Liver (tissue), 9 donors: ENCODE results near the gene PRR16. TPM values are rescaled to one million over a fixed set of nuclear protein-coding genes. Genes with fewer than 3 reads are reported as not detected.

Experiments used
- DNase-seq: peaks from one replicate; pipeline ENCODE4 v3.0.0-alpha.2; 2017; ENCODE audit warnings: low spot score
- H3K27ac ChIP-seq, 2 donors: one replicate each; pipeline ENCODE4 v1.7.0; 2013; ENCODE audit warnings: inconsistent platforms in 2 of 2, low read length in 2 of 2, control low read depth in 1 of 2, low read depth in 1 of 2, mild to moderate bottlenecking in 1 of 2
- H3K27me3 ChIP-seq, 4 donors: one replicate each; pipeline versions ENCODE4 v1.6.1 to v1.7.0; 2013; ENCODE audit warnings: low read length in 3 of 4, inconsistent platforms in 1 of 4, mild to moderate bottlenecking in 1 of 4, moderate library complexity in 1 of 4; ENCODE audit not compliant: control insufficient read depth in 4 of 4, insufficient read depth in 4 of 4
- H3K36me3 ChIP-seq, 4 donors: one replicate each; pipeline versions ENCODE4 v1.6.1 to v1.7.0; 2013; ENCODE audit warnings: low read length in 3 of 4, mild to moderate bottlenecking in 3 of 4, low read depth in 1 of 4, moderate library complexity in 1 of 4; ENCODE audit not compliant: control insufficient read depth in 4 of 4, insufficient read depth in 3 of 4
- H3K4me1 ChIP-seq, 4 donors: one replicate each; pipeline versions ENCODE4 v1.6.1 to v1.7.0; 2013; ENCODE audit warnings: low read length in 3 of 4, mild to moderate bottlenecking in 3 of 4, moderate library complexity in 1 of 4; ENCODE audit not compliant: control insufficient read depth in 4 of 4, insufficient read depth in 4 of 4
- H3K4me3 ChIP-seq, 3 donors: one replicate each; pipeline versions ENCODE4 v1.6.1 to v1.7.0; 2013; ENCODE audit warnings: low read length in 3 of 3, control low read depth in 1 of 3, low read depth in 1 of 3, mild to moderate bottlenecking in 1 of 3
- H3K9ac ChIP-seq, 2 donors: one replicate each; pipeline ENCODE4 v1.7.0; 2013; ENCODE audit warnings: low read length in 2 of 2, mild to moderate bottlenecking in 2 of 2, moderate library complexity in 2 of 2, control low read depth in 1 of 2, low read depth in 1 of 2
- H3K9me3 ChIP-seq, 4 donors: one replicate each; pipeline versions ENCODE4 v1.6.1 to v1.7.0; 2013; ENCODE audit warnings: low read length in 3 of 4; ENCODE audit not compliant: control insufficient read depth in 4 of 4
- ATF3 ChIP-seq: IDR thresholded peaks from 2 replicates; pipeline ENCODE4 v1.6.1; 2016; ENCODE audit warnings: antibody characterized with exemption
- CTCF ChIP-seq: fragments of 150-350 bp; IDR thresholded peaks from 2 replicates; pipeline ENCODE4 v1.5.1; 2017; ENCODE audit warnings: improper control_type of control experiment, low read depth, low read length; ENCODE audit not compliant: missing input control
- EGR1 ChIP-seq, 2 donors: IDR thresholded peaks; 2 replicates each; pipeline ENCODE4 v1.6.1; 2016 to 2018; ENCODE audit warnings: antibody characterized with exemption in 2 of 2, low read depth in 2 of 2
- FOXA1 ChIP-seq: IDR thresholded peaks from 2 replicates; pipeline ENCODE4 v1.6.1; 2016; ENCODE audit warnings: antibody characterized with exemption
- FOXA2 ChIP-seq: IDR thresholded peaks from 2 replicates; pipeline ENCODE4 v1.6.1; 2016; ENCODE audit warnings: antibody characterized with exemption
- GABPA ChIP-seq, 2 donors: IDR thresholded peaks in 1 of 2; conservative IDR thresholded peaks in 1 of 2; 2 replicates each; pipeline ENCODE4 v1.6.1; 2016; ENCODE audit warnings: antibody characterized with exemption in 2 of 2, mild to moderate bottlenecking in 1 of 2, moderate library complexity in 1 of 2
- HNF4A ChIP-seq, 2 donors: conservative IDR thresholded peaks; 2 replicates each; pipeline ENCODE4 v1.6.1; 2016; ENCODE audit warnings: antibody characterized with exemption in 2 of 2, mild to moderate bottlenecking in 2 of 2
- HNF4G ChIP-seq: IDR thresholded peaks from 2 replicates; pipeline ENCODE4 v1.6.1; 2016; ENCODE audit warnings: antibody characterized with exemption
- JUND ChIP-seq, 2 donors: IDR thresholded peaks; 2 replicates each; pipeline ENCODE4 v1.6.1; 2016; ENCODE audit warnings: antibody characterized with exemption in 2 of 2
- MAX ChIP-seq: IDR thresholded peaks from 2 replicates; pipeline ENCODE4 v1.6.1; 2016; ENCODE audit warnings: antibody characterized with exemption
- NR2F2 ChIP-seq: IDR thresholded peaks from 2 replicates; pipeline ENCODE4 v1.6.1; 2016; ENCODE audit warnings: antibody characterized with exemption
- RAD21 ChIP-seq, 2 donors: IDR thresholded peaks; 2 replicates each; pipeline ENCODE4 v1.6.1; 2016; ENCODE audit warnings: antibody characterized with exemption in 2 of 2, mild to moderate bottlenecking in 2 of 2
- REST ChIP-seq: IDR thresholded peaks from 2 replicates; pipeline ENCODE4 v1.6.1; 2016; ENCODE audit warnings: antibody characterized with exemption, mild to moderate bottlenecking
- RXRA ChIP-seq, 2 donors: IDR thresholded peaks; 2 replicates each; pipeline ENCODE4 v1.6.1; 2017 to 2018; ENCODE audit warnings: antibody characterized with exemption in 2 of 2, mild to moderate bottlenecking in 1 of 2
- SP1 ChIP-seq: IDR thresholded peaks from 2 replicates; pipeline ENCODE4 v1.6.1; 2018; ENCODE audit warnings: antibody characterized with exemption, mild to moderate bottlenecking
- TAF1 ChIP-seq: conservative IDR thresholded peaks from 2 replicates; pipeline ENCODE4 v1.6.1; 2016; ENCODE audit warnings: antibody characterized with exemption, mild to moderate bottlenecking
- YY1 ChIP-seq: IDR thresholded peaks from 2 replicates; pipeline ENCODE4 v1.6.1; 2016; ENCODE audit warnings: antibody characterized with exemption, mild to moderate bottlenecking
- ZBTB33 ChIP-seq: IDR thresholded peaks from 2 replicates; pipeline ENCODE4 v1.6.1; 2016; ENCODE audit warnings: antibody characterized with exemption
- WGBS: extraction: QIAGEN DNeasy Blood & Tissue Kit; methylation state at CpG from one replicate; pipeline ENCODE4 v1.1.7; 2013; 5-methylcytosine and 5-hydroxymethylcytosine counted together
- polyA plus RNA-seq, 2 donors: library from polyadenylated mRNA; stranded (reverse) in 1 of 2; unstranded in 1 of 2; fragments of 200-250 nt in 1 of 2; fragments of >200 nt in 1 of 2; fragmentation: Nextera tagmentation in 1 of 2; extraction: Ambion mirVana in 1 of 2; gene quantifications; one replicate each; pipeline versions ENCODE4 v1.2.1 to v1.2.3, GENCODE V29; 2013 to 2015
- total RNA-seq, 2 donors: library from RNA; depleted of rRNA; stranded (reverse); fragments of >200 nt; gene quantifications; one replicate each; pipeline ENCODE4 v1.2.3, GENCODE V29; 2014
- donor health status: healthy.
- donor health status: healthy.
- donor health status: healthy.
- donor health status: healthy.
- donor health status: healthy.

The PRR16 gene
- total and polyA plus RNA-seq, 4 donors = 0.14 to 0.42 (median 0.21) TPM

- H3K36me3 ChIP-seq = no peaks in the 10 kb centered on the region
- H3K9ac ChIP-seq = no peak overlapping the region
- WGBS = 85% methylated on average over 4 of the region's 4 CpGs
- no peaks in the 10 kb centered on the region for H3K9me3 ChIP-seq
- H3K4me3 ChIP-seq = no peak overlapping the region
- TF ChIP-seq EGR1 (IDR thresholded peaks at IDR 0.05; ENCODE audit: low read depth in 2 of 2) (no peak), HNF4A (conservative IDR thresholded peaks at IDR 0.05) (no peak), GABPA (IDR thresholded peaks at IDR 0.05 in 1 of 2, conservative IDR thresholded peaks at IDR 0.05 in 1 of 2) (no peak), FOXA1 (no peak), TAF1 (no peak), FOXA2 (no peak), RAD21 (IDR thresholded peaks at IDR 0.05) (no peak), ATF3 (no peak), RXRA (IDR thresholded peaks at IDR 0.05) (no peak), NR2F2 (no peak)
- H3K4me1 ChIP-seq = no peaks in the 10 kb centered on the region
- no peak for DNase-seq
- H3K27ac ChIP-seq = no peak overlapping the region
- H3K27me3 ChIP-seq = no peaks in the 10 kb centered on the region
Measured at GRCh38 chr5:120502531-120502930, 38.4 kb downstream of the PRR16 start.

- no peaks in the 10 kb centered on the region for H3K27me3 ChIP-seq
- H3K4me3 ChIP-seq = no peak overlapping the region
- no peak overlapping the region for H3K27ac ChIP-seq
- 46% methylated on average over 1 of the region's 1 CpG for WGBS
- no peak overlapping the region for H3K9ac ChIP-seq
- TF ChIP-seq HNF4G (no peak), YY1 (no peak), CTCF (no peak), JUND (IDR thresholded peaks at IDR 0.05) (no peak), NR2F2 (no peak), ZBTB33 (no peak), MAX (no peak), RAD21 (IDR thresholded peaks at IDR 0.05) (no peak), EGR1 (IDR thresholded peaks at IDR 0.05; ENCODE audit: low read depth in 2 of 2) (no peak), REST (no peak), TAF1 (no peak), RXRA (IDR thresholded peaks at IDR 0.05) (no peak), ATF3 (no peak), SP1 (no peak), HNF4A (conservative IDR thresholded peaks at IDR 0.05) (no peak), FOXA1 (no peak), GABPA (IDR thresholded peaks at IDR 0.05 in 1 of 2, conservative IDR thresholded peaks at IDR 0.05 in 1 of 2) (no peak), FOXA2 (no peak)
- no peaks in the 10 kb centered on the region for H3K9me3 ChIP-seq
- no peak for DNase-seq
- H3K4me1 ChIP-seq = no peaks in the 10 kb centered on the region
- no peaks in the 10 kb centered on the region for H3K36me3 ChIP-seq
Measured at GRCh38 chr5:120503341-120503740, 39.2 kb downstream of the PRR16 start.
